PFSK-1 (cell line): ENCODE measurements around the gene PIK3R3.

ENCODE experiments used
- FOXP2 ChIP-seq: optimal IDR thresholded peaks from 2 replicates; pipeline ENCODE3; 2011; ENCODE audit warnings: borderline replicate concordance, control low read depth, inconsistent platforms; ENCODE audit not compliant: insufficient read depth; ENCODE audit errors: extremely low read length, extremely low read depth
- POLR2AphosphoS5 ChIP-seq: IDR thresholded peaks from 2 replicates; pipeline ENCODE4 v1.6.1; 2012; ENCODE audit warnings: low read depth, mild to moderate bottlenecking, control low read depth, low read length, moderate library complexity
- SIN3A ChIP-seq: IDR thresholded peaks from 2 replicates; pipeline ENCODE4 v1.6.1; 2012; ENCODE audit warnings: mild to moderate bottlenecking, low read length, moderate library complexity, borderline replicate concordance; ENCODE audit not compliant: insufficient read depth
- TAF1 ChIP-seq: IDR thresholded peaks from 2 replicates; pipeline ENCODE4 v1.6.1; 2012; ENCODE audit warnings: low read length, control low read depth, borderline replicate concordance; ENCODE audit not compliant: insufficient read depth
- TF ChIP-seq, protein P1 (sequence below), 2 experiments: IDR thresholded peaks; 2 replicates each; pipeline versions ENCODE4 v1.6.1 to v1.8.0; 2011 to 2012; ENCODE audit warnings: low read depth in 2 of 2, low read length in 2 of 2, control low read depth in 1 of 2, inconsistent platforms in 1 of 2, mild to moderate bottlenecking in 1 of 2, moderate library complexity in 1 of 2; ENCODE audit not compliant: insufficient read depth in 1 of 2

PIK3R3 gene

DNA sequence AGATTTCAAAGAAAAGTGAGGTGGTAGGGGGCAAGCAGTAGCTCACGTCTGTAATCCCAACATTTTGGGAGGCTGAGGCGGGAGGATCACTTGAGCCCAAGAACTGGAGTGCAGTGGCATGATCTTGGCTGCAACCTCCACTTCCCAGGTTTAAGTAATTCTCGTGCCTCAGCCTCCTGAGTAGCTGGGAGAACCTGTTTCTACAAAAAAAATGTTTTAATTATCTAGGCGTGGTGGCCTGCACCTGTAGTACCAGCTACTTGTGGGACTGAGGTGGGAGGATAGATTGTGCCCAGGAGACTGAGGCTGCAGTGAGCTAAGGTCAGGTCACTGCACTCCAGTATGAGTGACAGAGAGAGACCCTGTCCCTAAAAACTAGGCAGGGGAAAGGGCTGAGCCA is 39.9 kb upstream of the PIK3R3 start:
- TF ChIP-seq FOXP2 = no peak
- no peak for TF ChIP-seq POLR2AphosphoS5
- no peak for TF ChIP-seq SIN3A
- no peak for TF ChIP-seq TAF1
- TF ChIP-seq, protein P1, sequence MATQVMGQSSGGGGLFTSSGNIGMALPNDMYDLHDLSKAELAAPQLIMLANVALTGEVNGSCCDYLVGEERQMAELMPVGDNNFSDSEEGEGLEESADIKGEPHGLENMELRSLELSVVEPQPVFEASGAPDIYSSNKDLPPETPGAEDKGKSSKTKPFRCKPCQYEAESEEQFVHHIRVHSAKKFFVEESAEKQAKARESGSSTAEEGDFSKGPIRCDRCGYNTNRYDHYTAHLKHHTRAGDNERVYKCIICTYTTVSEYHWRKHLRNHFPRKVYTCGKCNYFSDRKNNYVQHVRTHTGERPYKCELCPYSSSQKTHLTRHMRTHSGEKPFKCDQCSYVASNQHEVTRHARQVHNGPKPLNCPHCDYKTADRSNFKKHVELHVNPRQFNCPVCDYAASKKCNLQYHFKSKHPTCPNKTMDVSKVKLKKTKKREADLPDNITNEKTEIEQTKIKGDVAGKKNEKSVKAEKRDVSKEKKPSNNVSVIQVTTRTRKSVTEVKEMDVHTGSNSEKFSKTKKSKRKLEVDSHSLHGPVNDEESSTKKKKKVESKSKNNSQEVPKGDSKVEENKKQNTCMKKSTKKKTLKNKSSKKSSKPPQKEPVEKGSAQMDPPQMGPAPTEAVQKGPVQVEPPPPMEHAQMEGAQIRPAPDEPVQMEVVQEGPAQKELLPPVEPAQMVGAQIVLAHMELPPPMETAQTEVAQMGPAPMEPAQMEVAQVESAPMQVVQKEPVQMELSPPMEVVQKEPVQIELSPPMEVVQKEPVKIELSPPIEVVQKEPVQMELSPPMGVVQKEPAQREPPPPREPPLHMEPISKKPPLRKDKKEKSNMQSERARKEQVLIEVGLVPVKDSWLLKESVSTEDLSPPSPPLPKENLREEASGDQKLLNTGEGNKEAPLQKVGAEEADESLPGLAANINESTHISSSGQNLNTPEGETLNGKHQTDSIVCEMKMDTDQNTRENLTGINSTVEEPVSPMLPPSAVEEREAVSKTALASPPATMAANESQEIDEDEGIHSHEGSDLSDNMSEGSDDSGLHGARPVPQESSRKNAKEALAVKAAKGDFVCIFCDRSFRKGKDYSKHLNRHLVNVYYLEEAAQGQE (IDR thresholded peaks at IDR 0.05; ENCODE audit: insufficient read depth in 1 of 2, low read depth in 2 of 2, low read length in 2 of 2) = no peak

DNA sequence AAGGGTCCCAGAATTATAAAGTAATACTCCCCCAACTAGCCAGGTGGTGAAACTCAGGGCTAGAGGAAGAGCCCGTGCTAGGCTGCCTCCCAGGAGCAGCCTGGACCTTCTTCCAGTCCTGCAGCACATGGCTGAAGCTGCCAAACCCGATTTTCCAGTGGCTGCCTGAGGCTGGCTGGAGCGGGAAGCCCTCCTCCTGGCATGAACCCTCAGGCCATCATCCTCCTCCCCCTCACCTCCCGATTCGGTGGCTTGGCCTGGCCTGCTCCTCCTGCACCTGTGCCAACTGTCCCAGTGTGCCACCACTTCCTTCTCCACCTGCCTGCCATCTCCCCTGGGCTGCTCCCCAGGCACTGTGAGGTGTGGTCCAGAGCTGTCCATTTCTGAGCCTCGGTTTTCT is 39.4 kb upstream of the PIK3R3 start:
- TF ChIP-seq POLR2AphosphoS5 = no peak
- TF ChIP-seq TAF1 = no peak
- TF ChIP-seq SIN3A = no peak
- no peak for TF ChIP-seq FOXP2
- TF ChIP-seq, protein P1 (IDR thresholded peaks at IDR 0.05; ENCODE audit: insufficient read depth in 1 of 2, low read depth in 2 of 2, low read length in 2 of 2) = no peak

DNA sequence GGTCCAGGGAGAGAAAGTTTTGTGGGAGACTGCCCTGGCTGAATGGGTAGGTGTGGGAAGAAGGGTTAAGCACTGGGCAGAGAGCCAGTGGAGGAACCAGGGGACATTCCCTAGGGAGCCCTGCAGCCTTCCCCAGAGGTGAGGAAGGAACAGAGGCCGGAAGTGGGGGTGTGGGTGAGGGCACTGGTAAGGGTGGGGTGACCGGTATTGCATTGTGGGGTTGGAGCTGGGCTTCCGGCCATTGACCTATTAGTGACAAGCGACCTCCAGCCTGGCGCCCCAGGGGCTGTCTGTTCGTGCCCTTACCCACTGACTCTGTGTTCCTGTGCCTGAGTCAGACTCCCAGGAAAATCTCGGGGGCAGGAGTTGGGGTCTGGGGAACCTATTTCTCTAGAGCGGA is 38.9 kb upstream of the PIK3R3 start:
- no peak for TF ChIP-seq SIN3A
- TF ChIP-seq POLR2AphosphoS5 = no peak
- TF ChIP-seq TAF1 = no peak
- TF ChIP-seq FOXP2 = no peak
- TF ChIP-seq, protein P1 (IDR thresholded peaks at IDR 0.05; ENCODE audit: insufficient read depth in 1 of 2, low read depth in 2 of 2, low read length in 2 of 2) = no peak

DNA sequence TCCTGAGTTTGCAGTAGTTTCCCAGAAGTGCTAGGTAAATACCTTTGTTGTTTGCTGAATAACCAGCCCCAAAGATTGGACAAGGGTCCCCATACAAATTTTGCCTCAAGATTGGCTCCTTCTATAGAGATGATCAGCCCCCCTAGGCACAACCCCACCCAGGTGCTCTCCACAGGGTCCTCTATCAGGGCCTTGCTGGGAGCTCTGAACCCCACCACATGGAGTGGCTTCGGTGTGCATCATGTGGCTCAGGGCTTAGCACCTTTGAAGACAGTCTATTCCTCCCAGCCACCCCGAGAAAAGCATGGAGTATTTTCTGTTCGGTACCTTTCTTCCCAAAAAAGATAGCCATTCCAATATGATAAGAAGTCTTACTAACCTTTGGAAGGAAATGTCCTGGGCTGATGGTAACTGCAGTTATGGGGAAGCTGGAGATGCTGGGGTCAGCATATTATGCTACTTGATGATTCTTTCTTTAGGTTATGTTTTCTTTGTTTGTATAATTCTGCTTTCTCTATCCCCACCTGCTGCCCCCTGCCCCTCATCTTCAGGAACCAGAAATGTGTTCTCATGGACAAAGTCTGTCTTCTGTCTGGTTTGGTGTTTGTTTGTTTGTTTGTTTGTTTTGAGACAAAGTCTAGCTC is 37.5 kb upstream of the PIK3R3 start:
- TF ChIP-seq, protein P1 (IDR thresholded peaks at IDR 0.05; ENCODE audit: insufficient read depth in 1 of 2, low read depth in 2 of 2, low read length in 2 of 2) = no peak
- TF ChIP-seq SIN3A = no peak
- no peak for TF ChIP-seq TAF1
- no peak for TF ChIP-seq POLR2AphosphoS5
- no peak for TF ChIP-seq FOXP2

DNA sequence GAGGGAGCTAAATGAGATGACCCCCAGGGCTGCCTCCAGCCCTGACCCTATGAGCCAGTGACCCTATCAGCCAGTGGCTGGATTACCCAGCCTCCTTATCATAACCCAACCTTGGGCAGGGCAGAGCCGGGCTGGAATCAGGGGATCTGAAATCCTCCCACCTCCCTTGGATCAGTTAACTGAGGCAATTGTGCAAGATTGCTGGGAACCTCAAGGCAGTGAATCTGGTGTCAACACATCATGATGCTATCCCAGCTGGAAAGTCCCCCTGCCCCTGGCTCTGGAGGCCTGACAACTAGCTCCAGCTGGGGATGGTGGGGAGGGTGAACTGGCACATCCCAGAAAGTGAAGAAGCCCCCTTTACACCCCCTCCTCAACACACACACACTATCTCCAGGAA is 36.0 kb upstream of the PIK3R3 start:
- no peak for TF ChIP-seq TAF1
- TF ChIP-seq, protein P1 (IDR thresholded peaks at IDR 0.05; ENCODE audit: insufficient read depth in 1 of 2, low read depth in 2 of 2, low read length in 2 of 2) = no peak
- TF ChIP-seq FOXP2 = no peak
